Hepatocyte (in vitro differentiated cells): Measurements from ENCODE around the gene C20orf173.

ENCODE experiments used
- EZH2 ChIP-seq: fragments of 200-600 bp; sonication (generic); IDR thresholded peaks from 2 replicates; pipeline ENCODE4 v1.6.1; 2016; ENCODE audit warnings: antibody characterized with exemption, mild to moderate bottlenecking, borderline replicate concordance
- TF ChIP-seq, protein P1 (sequence below): fragments of 200-600 bp; sonication (generic); IDR thresholded peaks from 2 replicates; pipeline ENCODE4 v1.5.1; 2016; ENCODE audit warnings: antibody characterized with exemption, mild to moderate bottlenecking; ENCODE audit not compliant: poor library complexity

- TF ChIP-seq, protein P1, sequence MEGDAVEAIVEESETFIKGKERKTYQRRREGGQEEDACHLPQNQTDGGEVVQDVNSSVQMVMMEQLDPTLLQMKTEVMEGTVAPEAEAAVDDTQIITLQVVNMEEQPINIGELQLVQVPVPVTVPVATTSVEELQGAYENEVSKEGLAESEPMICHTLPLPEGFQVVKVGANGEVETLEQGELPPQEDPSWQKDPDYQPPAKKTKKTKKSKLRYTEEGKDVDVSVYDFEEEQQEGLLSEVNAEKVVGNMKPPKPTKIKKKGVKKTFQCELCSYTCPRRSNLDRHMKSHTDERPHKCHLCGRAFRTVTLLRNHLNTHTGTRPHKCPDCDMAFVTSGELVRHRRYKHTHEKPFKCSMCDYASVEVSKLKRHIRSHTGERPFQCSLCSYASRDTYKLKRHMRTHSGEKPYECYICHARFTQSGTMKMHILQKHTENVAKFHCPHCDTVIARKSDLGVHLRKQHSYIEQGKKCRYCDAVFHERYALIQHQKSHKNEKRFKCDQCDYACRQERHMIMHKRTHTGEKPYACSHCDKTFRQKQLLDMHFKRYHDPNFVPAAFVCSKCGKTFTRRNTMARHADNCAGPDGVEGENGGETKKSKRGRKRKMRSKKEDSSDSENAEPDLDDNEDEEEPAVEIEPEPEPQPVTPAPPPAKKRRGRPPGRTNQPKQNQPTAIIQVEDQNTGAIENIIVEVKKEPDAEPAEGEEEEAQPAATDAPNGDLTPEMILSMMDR, result no peak
- TF ChIP-seq EZH2, result no peak
Measured at GRCh38 chr20:35489717-35490116, 39.7 kb downstream of the C20orf173 start.
